Fibroblast of lung (primary cell): ENCODE data around the gene KCNJ6.

Source experiments
- CTCF ChIP-seq, 2 donors: IDR thresholded peaks in 1 of 2; conservative IDR thresholded peaks in 1 of 2; 1 replicate in 1 of 2; 2 replicates in 1 of 2; pipeline ENCODE4 v1.5.1; 2011 to 2012; ENCODE audit warnings: low read length in 2 of 2, control low read depth in 1 of 2, inconsistent platforms in 1 of 2, low read depth in 1 of 2, mild to moderate bottlenecking in 1 of 2
- EZH2 ChIP-seq: IDR thresholded peaks from 2 replicates; pipeline ENCODE4 v1.5.1; 2012; ENCODE audit warnings: low read length, control low read depth, mild to moderate bottlenecking; ENCODE audit errors: missing control alignments

- TF ChIP-seq EZH2: no peak
- TF ChIP-seq CTCF (conservative IDR thresholded peaks at IDR 0.05 in 1 of 2, IDR thresholded peaks at IDR 0.05 in 1 of 2; ENCODE audit: low read depth in 1 of 2, low read length in 2 of 2): no peak
These were observed 133.2 kb downstream of the KCNJ6 start for GRCh38 chr21:37783016-37783415.
